ENCODE results near the gene WAC. TPM values are rescaled to one million over a fixed set of nuclear protein-coding genes. Genes with fewer than 3 reads are reported as not detected.

Gene WAC, protein sequence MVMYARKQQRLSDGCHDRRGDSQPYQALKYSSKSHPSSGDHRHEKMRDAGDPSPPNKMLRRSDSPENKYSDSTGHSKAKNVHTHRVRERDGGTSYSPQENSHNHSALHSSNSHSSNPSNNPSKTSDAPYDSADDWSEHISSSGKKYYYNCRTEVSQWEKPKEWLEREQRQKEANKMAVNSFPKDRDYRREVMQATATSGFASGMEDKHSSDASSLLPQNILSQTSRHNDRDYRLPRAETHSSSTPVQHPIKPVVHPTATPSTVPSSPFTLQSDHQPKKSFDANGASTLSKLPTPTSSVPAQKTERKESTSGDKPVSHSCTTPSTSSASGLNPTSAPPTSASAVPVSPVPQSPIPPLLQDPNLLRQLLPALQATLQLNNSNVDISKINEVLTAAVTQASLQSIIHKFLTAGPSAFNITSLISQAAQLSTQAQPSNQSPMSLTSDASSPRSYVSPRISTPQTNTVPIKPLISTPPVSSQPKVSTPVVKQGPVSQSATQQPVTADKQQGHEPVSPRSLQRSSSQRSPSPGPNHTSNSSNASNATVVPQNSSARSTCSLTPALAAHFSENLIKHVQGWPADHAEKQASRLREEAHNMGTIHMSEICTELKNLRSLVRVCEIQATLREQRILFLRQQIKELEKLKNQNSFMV
- 47.9 and 66.3 TPM in 2 replicates for total RNA-seq

DNA sequence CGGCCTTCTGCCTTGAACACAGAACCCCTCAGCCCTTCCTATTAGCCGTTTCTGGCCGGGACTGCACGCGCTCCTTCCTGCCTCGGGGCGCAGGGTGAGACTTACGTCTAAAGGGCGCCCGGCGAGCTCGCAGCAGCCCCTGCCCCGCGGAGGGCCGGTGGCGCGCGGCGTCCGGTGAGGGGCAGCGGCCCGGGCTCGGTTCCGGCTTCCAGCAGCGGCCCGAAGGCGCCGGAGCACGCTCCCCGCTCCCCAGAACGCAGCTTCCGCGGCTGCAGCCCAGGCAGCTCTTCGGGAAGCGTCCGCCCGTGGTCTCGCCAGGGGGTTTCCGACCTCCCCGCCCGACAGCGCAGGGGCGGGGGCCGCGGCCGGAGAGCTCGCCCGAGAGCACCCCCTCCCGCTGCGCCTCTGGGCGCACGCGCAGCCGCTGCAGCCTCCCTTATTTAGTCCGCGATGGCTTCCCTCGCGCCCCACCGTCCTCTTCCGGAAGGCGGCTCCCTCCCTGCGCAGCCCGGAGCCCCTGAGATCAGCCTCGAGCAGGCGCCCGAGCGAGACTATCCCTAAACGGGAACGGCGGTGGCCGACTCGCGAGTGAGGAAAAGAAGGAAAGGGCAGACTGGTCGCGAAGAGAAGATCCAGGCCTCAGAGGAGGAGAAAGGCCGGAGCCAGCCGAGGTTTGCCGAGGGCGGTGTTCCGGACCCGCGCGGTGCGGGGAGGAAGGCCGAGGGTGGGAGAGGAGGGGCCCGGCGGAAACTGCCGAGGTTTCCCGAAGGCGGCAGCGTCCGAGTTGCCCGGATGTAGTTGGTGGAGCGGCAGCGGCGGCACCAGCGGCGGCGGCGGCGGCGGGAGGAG is at the start of gene WAC:
Gene WAC (plus strand): TSS at position 782 of the 849 bp plus-strand sequence. CDS start 462 bp downstream, outside the sequence.

Other genes with a start within 250 kb of the WAC start
- gene MPP7, start 230.1 kb upstream of the WAC start, total RNA-seq: 0.51 TPM in 1 of 2 replicates, not detected in the other
- gene BAMBI, start 144.4 kb downstream of the WAC start, total RNA-seq: 5.8 and 112 TPM in 2 replicates